Measurements from ENCODE around the gene TLE2. TPM values are rescaled to one million over a fixed set of nuclear protein-coding genes. Genes with fewer than 3 reads are reported as not detected.

TLE2 gene
- total RNA-seq, 1 donor from 2014 or later, result 0.53 TPM

DNA sequence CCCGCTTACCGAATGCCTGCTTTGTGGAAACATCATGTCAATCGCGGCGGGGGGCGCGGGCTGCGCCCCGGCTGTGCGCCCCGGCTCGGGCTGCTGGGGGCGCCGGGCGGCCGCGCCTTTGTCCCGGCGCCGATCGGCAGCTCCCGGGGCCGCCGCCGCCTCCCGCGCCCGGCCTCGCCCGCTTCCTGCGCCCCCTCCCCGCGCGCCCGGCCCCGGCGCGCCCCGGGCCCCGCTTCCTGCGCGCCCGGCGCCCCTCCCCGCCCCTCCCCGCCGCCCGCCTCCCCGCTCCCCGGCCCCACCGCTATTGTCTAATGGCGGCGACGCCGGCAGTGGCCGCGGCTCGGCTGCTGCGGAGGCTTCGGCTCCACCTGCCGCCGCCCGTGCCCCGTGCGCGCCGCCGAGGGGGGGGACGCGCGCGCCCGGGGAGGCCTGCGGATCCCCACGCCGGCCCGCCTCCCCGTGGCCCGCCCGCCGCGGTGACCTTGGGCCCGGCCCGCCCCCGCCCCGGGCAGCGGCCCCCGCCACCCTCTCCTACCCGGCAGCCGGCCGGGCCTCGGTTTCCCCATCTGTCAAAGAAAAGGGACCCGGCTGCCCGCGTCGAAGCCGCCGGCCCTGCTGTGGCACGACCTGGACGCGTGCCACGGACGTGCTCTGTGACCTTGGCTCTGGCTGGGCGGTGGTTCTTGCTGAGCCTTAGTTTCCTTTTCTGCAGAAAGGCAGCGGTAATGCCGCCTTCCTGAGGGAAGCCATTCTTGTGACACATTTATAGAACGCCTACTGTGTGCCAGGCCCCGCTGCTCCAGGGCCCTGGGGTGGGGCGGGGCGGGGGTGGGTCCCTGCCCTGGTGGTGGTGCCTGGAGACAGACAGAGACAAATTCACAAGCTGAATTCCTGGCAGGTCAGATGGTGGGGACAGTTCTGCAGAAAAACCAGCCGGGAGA, 33.4 kb upstream of the TLE2 start, which contains the start of gene TLE5:
Gene TLE5 (minus strand): TSS at position 331 of the 941 bp plus-strand sequence. CDS start 295 bp downstream, at position 36.
- peaks cover 10% of the 10 kb centered on the region for H3K36me3 ChIP-seq (ENCODE audit: control insufficient read depth, insufficient read depth, low read length)
- H3K4me3 ChIP-seq (ENCODE audit: low read depth, low read length), result peak within 1 kb of the TSS; percentile 73
- H3K27me3 ChIP-seq (ENCODE audit: control insufficient read depth, insufficient read depth, low read length), result no peaks in the 10 kb centered on the region
- DNase-seq (ENCODE audit: low read depth) (no peak), FAIRE-seq (no peak)
- TF ChIP-seq, protein P1, sequence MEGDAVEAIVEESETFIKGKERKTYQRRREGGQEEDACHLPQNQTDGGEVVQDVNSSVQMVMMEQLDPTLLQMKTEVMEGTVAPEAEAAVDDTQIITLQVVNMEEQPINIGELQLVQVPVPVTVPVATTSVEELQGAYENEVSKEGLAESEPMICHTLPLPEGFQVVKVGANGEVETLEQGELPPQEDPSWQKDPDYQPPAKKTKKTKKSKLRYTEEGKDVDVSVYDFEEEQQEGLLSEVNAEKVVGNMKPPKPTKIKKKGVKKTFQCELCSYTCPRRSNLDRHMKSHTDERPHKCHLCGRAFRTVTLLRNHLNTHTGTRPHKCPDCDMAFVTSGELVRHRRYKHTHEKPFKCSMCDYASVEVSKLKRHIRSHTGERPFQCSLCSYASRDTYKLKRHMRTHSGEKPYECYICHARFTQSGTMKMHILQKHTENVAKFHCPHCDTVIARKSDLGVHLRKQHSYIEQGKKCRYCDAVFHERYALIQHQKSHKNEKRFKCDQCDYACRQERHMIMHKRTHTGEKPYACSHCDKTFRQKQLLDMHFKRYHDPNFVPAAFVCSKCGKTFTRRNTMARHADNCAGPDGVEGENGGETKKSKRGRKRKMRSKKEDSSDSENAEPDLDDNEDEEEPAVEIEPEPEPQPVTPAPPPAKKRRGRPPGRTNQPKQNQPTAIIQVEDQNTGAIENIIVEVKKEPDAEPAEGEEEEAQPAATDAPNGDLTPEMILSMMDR (IDR thresholded peaks at IDR 0.05; ENCODE audit: insufficient read depth, low read length, severe bottlenecking), result no peak

DNA sequence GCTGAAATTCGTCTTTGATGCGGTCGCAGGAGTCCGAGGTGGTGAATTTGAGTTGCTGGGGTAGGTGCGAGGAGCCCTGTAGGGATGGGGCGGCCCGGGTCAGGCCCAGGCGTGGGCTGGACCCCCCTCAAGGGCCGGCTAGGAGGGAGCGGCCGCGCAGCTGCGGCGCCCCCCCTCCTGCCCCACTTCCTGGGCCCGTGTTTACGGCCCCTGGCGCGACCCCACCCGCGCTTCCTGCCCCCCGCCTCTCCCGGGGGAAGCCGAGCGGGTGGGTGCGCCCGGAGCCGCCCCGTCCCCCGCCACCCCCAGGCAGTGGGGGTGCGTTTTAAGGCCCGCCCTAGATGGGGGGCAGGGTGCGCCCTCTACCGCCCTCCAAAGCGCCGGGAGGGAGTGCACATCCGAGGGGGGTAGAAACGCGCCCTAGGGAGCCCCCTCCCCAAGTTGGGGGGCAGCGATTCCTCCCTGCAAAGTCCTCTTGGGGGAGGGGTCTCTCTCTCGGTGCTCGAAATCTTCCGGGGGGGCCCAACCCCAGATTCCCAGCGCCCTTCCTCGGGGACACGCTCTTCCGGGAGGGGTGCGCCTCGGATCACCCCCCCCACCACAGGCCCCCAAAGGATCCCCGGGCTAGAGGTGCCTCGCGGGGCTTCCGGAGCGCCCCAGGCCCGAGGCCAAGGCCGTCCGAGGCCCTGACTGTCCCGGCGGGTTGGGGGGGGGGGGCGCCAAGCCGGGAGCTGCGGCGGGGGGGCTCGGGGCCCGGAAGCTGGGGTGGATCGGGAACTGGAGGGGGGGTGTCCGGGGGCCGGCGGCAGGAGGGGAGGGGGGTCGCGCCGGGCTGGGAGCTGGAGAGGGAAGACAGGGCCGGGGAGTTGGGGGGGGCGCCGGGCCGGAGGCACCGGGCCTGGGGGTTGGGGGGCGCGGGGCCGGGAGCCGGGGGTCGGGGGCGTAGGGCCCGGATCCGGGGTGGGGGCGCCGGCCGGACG, 32.4 kb upstream of the TLE2 start:
- TF ChIP-seq, protein P1 (IDR thresholded peaks at IDR 0.05; ENCODE audit: insufficient read depth, low read length, severe bottlenecking), result peak; percentile 30
- Histone ChIP-seq H3K36me3 (ENCODE audit: control insufficient read depth, insufficient read depth, low read length) (peaks cover 10% of the 10 kb centered on the region), H3K4me3 (ENCODE audit: low read depth, low read length) (peak overlapping the region; percentile 73), H3K27me3 (ENCODE audit: control insufficient read depth, insufficient read depth, low read length) (no peaks in the 10 kb centered on the region)
- no peak for DNase-seq (ENCODE audit: low read depth)
- FAIRE-seq, result no peak

DNA sequence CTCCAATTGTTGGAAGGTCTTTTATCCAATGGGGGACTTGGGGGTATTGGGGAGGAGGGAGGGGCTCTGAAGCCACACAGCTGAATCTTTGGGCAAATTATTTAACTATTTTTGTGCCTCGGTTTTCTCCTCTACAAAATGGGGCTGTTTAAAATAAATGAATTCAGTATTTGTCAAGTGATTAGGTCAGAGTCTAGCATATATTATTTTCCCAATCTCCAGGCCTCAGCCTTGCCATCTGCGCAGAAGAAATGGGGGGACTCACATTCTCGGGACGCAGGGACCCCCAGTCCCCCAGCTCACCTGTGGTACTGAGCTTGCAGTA, 31.7 kb upstream of the TLE2 start:
- Histone ChIP-seq H3K36me3 (ENCODE audit: control insufficient read depth, insufficient read depth, low read length) (peaks cover 10% of the 10 kb centered on the region), H3K27me3 (ENCODE audit: control insufficient read depth, insufficient read depth, low read length) (no peaks in the 10 kb centered on the region), H3K4me3 (ENCODE audit: low read depth, low read length) (peak overlapping the region; percentile 73)
- FAIRE-seq (no peak), DNase-seq (ENCODE audit: low read depth) (no peak)
- TF ChIP-seq, protein P1 (IDR thresholded peaks at IDR 0.05; ENCODE audit: insufficient read depth, low read length, severe bottlenecking), result no peak

DNA sequence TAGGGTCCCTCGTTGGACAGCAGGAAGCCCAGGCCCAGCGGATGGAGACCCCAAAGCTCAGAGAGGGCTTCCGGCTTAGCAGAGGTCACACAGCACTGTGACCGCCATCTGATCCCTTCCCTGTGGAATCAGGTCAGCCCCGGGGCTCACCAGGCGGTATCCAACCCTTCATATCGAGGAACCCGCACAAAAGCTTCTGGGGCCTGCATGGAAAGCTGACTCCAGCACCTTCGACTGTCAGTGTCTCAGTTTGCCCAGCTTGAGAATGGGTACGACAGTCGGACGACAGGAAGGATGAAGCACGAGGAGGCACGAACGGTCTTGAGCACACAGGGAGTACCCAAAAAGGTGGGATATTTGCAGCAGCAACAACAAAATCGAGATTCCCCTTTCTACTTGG, 30.6 kb upstream of the TLE2 start:
- TF ChIP-seq, protein P1 (IDR thresholded peaks at IDR 0.05; ENCODE audit: insufficient read depth, low read length, severe bottlenecking), result no peak
- FAIRE-seq, result no peak
- DNase-seq (ENCODE audit: low read depth), result no peak
- Histone ChIP-seq H3K4me3 (ENCODE audit: low read depth, low read length) (no peak overlapping the region), H3K36me3 (ENCODE audit: control insufficient read depth, insufficient read depth, low read length) (peaks cover 12% of the 10 kb centered on the region), H3K27me3 (ENCODE audit: control insufficient read depth, insufficient read depth, low read length) (no peaks in the 10 kb centered on the region)

DNA sequence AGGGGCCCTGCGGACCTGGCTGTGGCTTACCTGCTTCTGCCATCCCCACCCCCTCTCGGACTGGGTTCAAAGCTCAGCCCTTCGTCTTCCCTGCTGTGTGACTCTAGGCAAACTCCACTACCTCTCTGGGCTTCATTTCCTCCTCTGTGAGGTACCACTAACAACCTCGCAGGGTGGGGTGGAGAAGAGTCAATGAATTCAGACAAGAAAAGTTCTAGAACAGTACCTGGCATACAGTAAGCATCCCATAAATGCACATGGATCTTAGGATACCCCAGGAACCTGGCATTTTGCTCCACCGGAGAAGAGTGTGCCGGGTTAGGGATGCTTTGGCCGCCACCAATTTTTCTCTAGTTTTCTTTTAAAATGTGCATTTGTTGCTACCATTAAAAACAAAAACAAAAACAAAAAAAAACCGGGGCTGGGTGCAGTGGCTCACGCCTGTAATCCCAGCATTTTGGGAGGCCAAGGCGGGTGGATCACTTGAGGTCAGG, 29.8 kb upstream of the TLE2 start:
- Histone ChIP-seq H3K36me3 (ENCODE audit: control insufficient read depth, insufficient read depth, low read length) (peaks cover 12% of the 10 kb centered on the region), H3K27me3 (ENCODE audit: control insufficient read depth, insufficient read depth, low read length) (no peaks in the 10 kb centered on the region), H3K4me3 (ENCODE audit: low read depth, low read length) (no peak overlapping the region)
- TF ChIP-seq, protein P1 (IDR thresholded peaks at IDR 0.05; ENCODE audit: insufficient read depth, low read length, severe bottlenecking), result no peak
- FAIRE-seq, result no peak
- no peak for DNase-seq (ENCODE audit: low read depth)

Data from bronchial epithelial cell (primary cell).